OCI-LY3 (cell line): Measurements from ENCODE around the gene DYRK1B.
"Not testable (repeated sequence)": the region's sequence is repeated elsewhere in the genome, so short reads cannot be mapped to it uniquely, and the experiment has no call there.

Experiments
- H2AFZ ChIP-seq: fragments of 200-600, 300-600 bp; shearing (Covaris generic); 2 replicates; pipeline ENCODE4 v1.6.0; 2014; ENCODE audit warnings: antibody characterized with exemption, low read depth, low read length
- H3K27ac ChIP-seq: fragments of 200-600, 300-600 bp; sonication (generic); 2 replicates; pipeline ENCODE4 v1.5.1; 2014; ENCODE audit warnings: mild to moderate bottlenecking, low read length, moderate library complexity, mixed read lengths
- H3K27me3 ChIP-seq: fragments of 200-600, 300-600 bp; sonication (generic); 2 replicates; pipeline ENCODE4 v1.6.1; 2014; ENCODE audit warnings: low read depth, low read length, mixed read lengths
- H3K36me3 ChIP-seq: fragments of 200-600, 300-600 bp; sonication (generic); replicated peaks from 2 replicates; pipeline ENCODE3; 2014; ENCODE audit warnings: low read depth, low read length, mixed read lengths
- H3K4me1 ChIP-seq: fragments of 300-600, 200-600 bp; sonication (generic); 2 replicates; pipeline ENCODE4 v1.6.1; 2014; ENCODE audit warnings: low read length, mixed read lengths
- H3K4me2 ChIP-seq: fragments of 200-600, 300-600 bp; sonication (generic); 2 replicates; pipeline ENCODE4 v1.6.1; 2014; ENCODE audit warnings: low read length, mixed read lengths
- H3K4me3 ChIP-seq: fragments of 300-600, 200-600 bp; sonication (generic); 2 replicates; pipeline ENCODE4 v1.5.1; 2014; ENCODE audit warnings: antibody characterized with exemption, mild to moderate bottlenecking, low read length, moderate library complexity
- H3K79me2 ChIP-seq: fragments of 300-600, 200-600 bp; shearing (Covaris generic); 2 replicates; pipeline ENCODE4 v1.6.1; 2014; ENCODE audit warnings: mild to moderate bottlenecking, low read length, mixed read lengths
- H3K9ac ChIP-seq: fragments of 300-600, 200-600 bp; shearing (Covaris generic); 2 replicates; pipeline ENCODE4 v1.6.0; 2014; ENCODE audit warnings: mild to moderate bottlenecking, low read length, moderate library complexity
- H3K9me3 ChIP-seq: fragments of 200-600, 300-600 bp; shearing (Covaris generic); 2 replicates; pipeline ENCODE4 v1.6.1; 2014; ENCODE audit warnings: low read length, mixed read lengths; ENCODE audit not compliant: insufficient read depth
- H4K20me1 ChIP-seq: fragments of 200-600, 300-600 bp; sonication (generic); 2 replicates; pipeline ENCODE4 v1.6.1; 2016; ENCODE audit warnings: low read length, mixed read lengths; ENCODE audit not compliant: insufficient read depth
- EZH2phosphoT487 ChIP-seq: fragments of 200-600 bp; shearing (Covaris generic); IDR thresholded peaks from 2 replicates; pipeline ENCODE4 v1.6.1; 2018; ENCODE audit warnings: antibody characterized with exemption, mixed run types, low read depth
- TF ChIP-seq, protein P1 (sequence below): fragments of 200-600, 300-600 bp; sonication (generic); IDR thresholded peaks from 2 replicates; pipeline ENCODE4 v1.5.1; 2014; ENCODE audit warnings: antibody characterized with exemption, low read length, low read depth

Gene DYRK1B

DNA sequence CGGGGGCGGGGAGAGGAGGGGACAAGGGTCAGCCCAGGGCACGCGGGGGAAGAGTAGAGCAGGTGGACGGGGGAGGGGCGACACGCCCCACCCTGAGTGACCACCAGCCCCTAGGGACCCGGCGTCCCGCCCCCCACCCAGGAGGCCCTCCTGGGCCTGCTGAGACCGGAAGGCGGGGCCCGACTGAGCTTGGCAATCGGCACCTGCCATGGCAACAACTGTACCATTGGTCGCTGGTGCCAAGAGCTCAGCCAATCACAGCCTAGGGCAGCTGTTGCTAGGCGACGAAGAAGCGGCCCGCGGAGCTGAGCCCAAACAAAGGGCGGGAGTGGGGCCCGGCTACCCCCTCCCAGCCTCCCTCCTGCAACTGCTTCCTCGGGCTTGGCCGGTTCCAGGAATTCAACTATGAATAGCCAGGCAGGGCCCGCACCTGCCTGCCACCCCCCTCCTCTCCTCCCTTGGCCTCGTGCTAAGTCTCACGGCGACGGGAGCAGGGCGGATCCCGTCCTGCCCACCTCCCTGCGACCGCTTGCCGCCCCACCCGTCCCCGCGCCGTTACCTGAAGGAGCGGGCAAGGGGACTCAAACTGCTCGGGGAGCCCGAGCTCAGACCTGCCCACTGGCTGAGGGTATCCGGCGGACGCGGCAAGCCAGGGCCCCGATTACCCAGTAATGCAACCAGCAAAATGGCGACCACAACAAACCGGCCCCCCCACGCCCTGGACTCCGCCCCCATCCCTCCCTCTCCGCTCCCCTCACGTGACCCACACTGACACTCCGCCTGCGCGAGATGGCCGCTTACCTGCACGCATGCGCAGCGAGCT is at the start of gene DYRK1B:
Gene DYRK1B, minus strand, starts transcription at position 699 of the 823 bp plus-strand sequence. CDS start 2,295 bp downstream, outside the sequence.
- Histone ChIP-seq H3K79me2 (peaks cover 24% of the 10 kb centered on the region), H3K27ac (peak within 1 kb of the TSS; percentile 35; the same call in 1 of the 2 replicates), H3K9me3 (no peaks in the 10 kb centered on the region), H2AFZ (peak within 1 kb of the TSS; percentile 22; the same call in 1 of the 2 replicates), H3K36me3 (peaks cover 76% of the 10 kb centered on the region), H3K27me3 (no peaks in the 10 kb centered on the region), H3K9ac (peak within 1 kb of the TSS; percentile 57; the same call in 1 of the 2 replicates), H3K4me2 (peak within 1 kb of the TSS; percentile 77), H3K4me1 (peaks cover 6% of the 10 kb centered on the region), H4K20me1 (no peaks in the 10 kb centered on the region; the same call in 1 of the 2 replicates), H3K4me3 (peak within 1 kb of the TSS; percentile 85)
- TF ChIP-seq, protein P1, sequence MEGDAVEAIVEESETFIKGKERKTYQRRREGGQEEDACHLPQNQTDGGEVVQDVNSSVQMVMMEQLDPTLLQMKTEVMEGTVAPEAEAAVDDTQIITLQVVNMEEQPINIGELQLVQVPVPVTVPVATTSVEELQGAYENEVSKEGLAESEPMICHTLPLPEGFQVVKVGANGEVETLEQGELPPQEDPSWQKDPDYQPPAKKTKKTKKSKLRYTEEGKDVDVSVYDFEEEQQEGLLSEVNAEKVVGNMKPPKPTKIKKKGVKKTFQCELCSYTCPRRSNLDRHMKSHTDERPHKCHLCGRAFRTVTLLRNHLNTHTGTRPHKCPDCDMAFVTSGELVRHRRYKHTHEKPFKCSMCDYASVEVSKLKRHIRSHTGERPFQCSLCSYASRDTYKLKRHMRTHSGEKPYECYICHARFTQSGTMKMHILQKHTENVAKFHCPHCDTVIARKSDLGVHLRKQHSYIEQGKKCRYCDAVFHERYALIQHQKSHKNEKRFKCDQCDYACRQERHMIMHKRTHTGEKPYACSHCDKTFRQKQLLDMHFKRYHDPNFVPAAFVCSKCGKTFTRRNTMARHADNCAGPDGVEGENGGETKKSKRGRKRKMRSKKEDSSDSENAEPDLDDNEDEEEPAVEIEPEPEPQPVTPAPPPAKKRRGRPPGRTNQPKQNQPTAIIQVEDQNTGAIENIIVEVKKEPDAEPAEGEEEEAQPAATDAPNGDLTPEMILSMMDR: no peak
- TF ChIP-seq EZH2phosphoT487: no peak

DNA sequence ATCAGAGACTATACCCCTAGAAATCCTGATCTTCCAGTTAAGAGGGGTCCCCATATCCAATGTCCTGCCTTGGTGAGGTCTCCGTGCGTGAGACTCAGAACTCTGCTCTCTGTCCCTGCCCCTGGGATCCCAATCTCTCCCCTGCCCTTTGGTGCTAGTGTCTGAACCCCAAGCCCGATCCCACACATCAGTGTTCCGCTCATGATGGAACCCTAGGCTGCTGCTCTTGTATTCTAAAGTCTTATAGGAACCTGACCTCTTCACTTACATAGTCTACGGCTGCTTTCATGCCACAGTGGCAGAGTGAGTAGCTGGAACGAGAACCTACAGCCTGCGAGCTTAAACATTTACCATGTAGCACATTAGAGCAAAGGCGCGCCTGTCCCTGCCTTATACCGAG is 48.7 kb upstream of the DYRK1B start:
- H3K4me1 ChIP-seq, H3K27ac ChIP-seq, H2AFZ ChIP-seq, H3K79me2 ChIP-seq, H3K9me3 ChIP-seq, H4K20me1 ChIP-seq, H3K4me2 ChIP-seq, H3K36me3 ChIP-seq, H3K4me3 ChIP-seq, H3K27me3 ChIP-seq, H3K9ac ChIP-seq: not testable (repeated sequence)

DNA sequence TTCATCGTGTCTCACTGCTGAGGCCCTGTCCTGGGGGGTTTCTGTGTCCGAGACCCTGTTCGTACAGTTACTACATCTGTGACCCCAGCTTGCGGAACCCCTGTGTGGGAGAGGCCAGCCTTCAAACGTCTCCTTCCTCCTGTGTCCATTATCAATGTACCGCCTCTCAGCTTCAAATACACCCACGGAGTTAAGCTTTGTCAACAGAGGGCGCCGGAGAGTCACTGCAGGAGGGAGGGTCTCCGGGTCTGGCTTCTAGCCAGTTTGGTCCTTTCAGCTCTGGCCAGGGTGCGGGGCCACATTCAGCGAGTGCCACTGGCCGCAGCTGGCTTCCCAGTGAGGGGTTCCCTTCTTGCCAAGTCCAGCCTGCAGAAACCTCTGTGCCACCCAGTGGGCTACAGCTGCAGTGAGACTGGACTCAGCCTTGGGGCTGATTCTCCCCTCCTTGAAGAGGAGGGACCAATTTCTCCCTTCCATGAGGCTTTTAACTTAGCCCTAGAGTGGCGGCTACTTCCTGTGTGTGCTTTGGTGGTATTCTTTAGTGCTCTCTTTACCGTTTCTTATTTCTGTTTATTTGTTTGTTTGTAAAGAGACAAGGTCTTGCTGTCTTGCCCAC is 47.6 kb upstream of the DYRK1B start:
- H3K27ac ChIP-seq, H3K9me3 ChIP-seq, H3K4me1 ChIP-seq, H3K27me3 ChIP-seq, H4K20me1 ChIP-seq, H3K9ac ChIP-seq, H3K36me3 ChIP-seq, H3K79me2 ChIP-seq, H2AFZ ChIP-seq: not testable (repeated sequence)
- peak overlapping the region; percentile 17 for H3K4me2 ChIP-seq
- peak overlapping the region; percentile 51; the same call in 1 of the 2 replicates for H3K4me3 ChIP-seq
- TF ChIP-seq, protein P1: peak; percentile 51

DNA sequence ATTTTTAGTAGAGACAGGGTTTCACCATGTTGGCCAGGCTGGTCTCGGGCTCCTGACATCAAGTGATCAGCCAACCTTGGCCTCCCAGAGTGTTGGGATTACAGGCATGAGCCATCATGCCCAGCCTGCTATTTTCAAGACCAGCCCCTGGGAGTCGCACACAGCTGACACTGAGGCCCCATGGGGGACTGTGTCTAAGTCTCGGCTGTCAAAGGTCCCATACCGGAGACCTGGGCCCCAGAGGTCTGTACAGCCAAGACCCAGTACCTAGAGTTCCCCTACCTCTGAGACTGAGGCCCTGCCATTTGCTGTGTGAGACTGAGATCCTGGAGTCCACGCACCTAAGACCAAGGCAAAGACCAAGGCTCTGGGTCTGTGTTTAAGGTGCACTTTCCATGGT is 46.3 kb upstream of the DYRK1B start:
- not testable (repeated sequence) for H3K4me1 ChIP-seq, H3K27me3 ChIP-seq, H3K79me2 ChIP-seq, H3K27ac ChIP-seq, H4K20me1 ChIP-seq, H3K4me3 ChIP-seq, H3K9me3 ChIP-seq, H3K4me2 ChIP-seq, H2AFZ ChIP-seq, H3K36me3 ChIP-seq, H3K9ac ChIP-seq

DNA sequence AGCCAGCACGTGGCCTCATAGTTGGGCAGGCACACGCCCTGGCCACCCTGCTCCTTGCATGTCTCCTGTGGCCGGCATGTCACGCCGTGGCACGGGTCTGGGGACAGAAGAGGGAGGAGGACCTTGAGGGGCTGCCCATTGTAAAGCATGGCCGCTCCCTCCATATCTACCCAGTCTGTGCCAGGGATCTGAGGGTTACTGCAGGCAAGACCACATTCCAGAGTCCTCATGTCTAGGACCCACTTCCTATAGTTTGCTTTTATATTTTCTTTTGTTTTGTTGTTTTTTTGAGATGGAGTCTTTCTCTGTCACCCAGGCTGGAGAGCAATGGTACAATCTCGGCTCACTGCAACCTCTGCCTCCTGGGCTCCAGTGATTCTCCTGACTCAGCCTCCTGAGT is 45.8 kb upstream of the DYRK1B start:
- H2AFZ ChIP-seq, H3K79me2 ChIP-seq, H3K9ac ChIP-seq, H3K4me2 ChIP-seq, H3K27me3 ChIP-seq, H3K27ac ChIP-seq, H3K9me3 ChIP-seq, H3K36me3 ChIP-seq, H4K20me1 ChIP-seq, H3K4me1 ChIP-seq, H3K4me3 ChIP-seq: not testable (repeated sequence)

DNA sequence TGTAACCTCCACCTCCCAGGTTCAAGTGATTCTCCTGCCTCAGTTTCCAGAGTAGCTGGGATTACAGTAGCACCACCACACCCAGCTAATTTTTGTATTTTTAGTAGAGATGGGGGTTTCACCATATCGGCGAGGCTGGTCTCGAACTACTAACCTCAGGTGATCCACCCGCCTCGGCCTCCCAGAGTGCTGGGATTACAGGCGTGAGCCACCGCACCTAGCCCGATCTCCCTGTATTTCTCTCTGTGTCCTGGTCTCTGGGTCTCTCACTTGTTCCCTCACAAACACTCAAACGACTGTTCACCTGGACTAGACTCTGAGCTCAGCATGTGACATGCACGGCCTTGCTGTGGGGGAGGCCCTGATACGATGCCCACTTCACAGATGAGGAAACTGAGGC is 44.9 kb upstream of the DYRK1B start:
- H3K79me2 ChIP-seq, H3K4me1 ChIP-seq, H3K4me2 ChIP-seq, H3K9ac ChIP-seq, H4K20me1 ChIP-seq, H2AFZ ChIP-seq, H3K27me3 ChIP-seq, H3K9me3 ChIP-seq, H3K27ac ChIP-seq, H3K36me3 ChIP-seq, H3K4me3 ChIP-seq: not testable (repeated sequence)
